ENCODE results near the gene SKA3. TPM values are rescaled to one million over a fixed set of nuclear protein-coding genes. Genes with fewer than 3 reads are reported as not detected.
A peak's percentile ranks its signal among the peaks of the same experiment; 100 is the strongest.

SKA3 gene
- total RNA-seq, 1 experiment from 2014 or later: 61.8 TPM

DNA sequence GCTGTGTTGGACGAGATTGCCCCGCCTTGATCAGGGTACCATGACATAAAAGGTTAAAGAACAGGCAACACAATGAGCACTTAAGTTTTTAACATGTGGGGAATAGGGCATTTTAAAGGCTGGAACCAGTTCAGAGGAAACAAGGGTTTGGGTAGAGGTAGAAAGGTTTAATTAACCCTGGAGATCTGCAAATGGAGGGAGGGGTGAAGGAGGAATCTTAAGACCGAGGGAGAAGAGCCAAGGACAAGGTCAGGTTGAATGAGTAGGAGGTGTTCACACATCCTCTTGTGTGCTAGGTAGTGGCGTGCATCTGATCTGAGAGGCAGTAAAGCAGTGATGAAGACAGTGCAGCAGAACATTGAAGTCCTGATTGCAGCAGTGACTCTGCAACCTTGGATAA lies 28.5 kb downstream of the SKA3 start:
- H3K27me3 Mint-ChIP-seq (ENCODE audit: low read depth): no peaks in the 10 kb centered on the region
- Histone ChIP-seq H2BK15ac (ENCODE audit: low read depth, low read length) (no peak overlapping the region), H3K79me2 (ENCODE audit: insufficient read depth, low read length) (peaks cover 3% of the 10 kb centered on the region; the same call in 1 of the 2 replicates), H3K4me1 (ENCODE audit: insufficient read depth, low read length) (peaks cover 3% of the 10 kb centered on the region; the same call in 1 of the 2 replicates), H3K23me2 (ENCODE audit: insufficient read length, low read depth, low read length, poor library complexity, severe bottlenecking) (no peaks in the 10 kb centered on the region), H3K14ac (ENCODE audit: insufficient read depth, low read length) (no peak overlapping the region), H2AK5ac (ENCODE audit: insufficient read length, low read length) (no peak overlapping the region), H3T11ph (ENCODE audit: low read length) (no peak overlapping the region), H3K9ac (ENCODE audit: extremely low read depth, insufficient read length, low read length) (no peak overlapping the region), H2BK20ac (ENCODE audit: low read depth, low read length, poor library complexity, severe bottlenecking) (no peak overlapping the region), H3K27ac (ENCODE audit: insufficient read length, low read depth, low read length) (peak overlapping the region; percentile 47), H3K27me3 (ENCODE audit: insufficient read depth, low read length) (no peaks in the 10 kb centered on the region), H3K4me2 (ENCODE audit: insufficient read depth, insufficient read length, low read length) (no peak overlapping the region), H3K56ac (ENCODE audit: insufficient read length, low read depth, low read length) (no peak overlapping the region), H3K79me1 (ENCODE audit: insufficient read depth, low read depth, low read length, poor library complexity, severe bottlenecking) (no peaks in the 10 kb centered on the region), H3K9me3 (ENCODE audit: control insufficient read depth, low read depth, low read length) (no peaks in the 10 kb centered on the region), H4K8ac (replicated peaks; ENCODE audit: insufficient read length, low read depth, low read length) (peak overlapping the region; percentile 25), H4K91ac (ENCODE audit: insufficient read length, low read depth, low read length) (no peak overlapping the region), H2BK5ac (ENCODE audit: insufficient read length, low read length) (no peak overlapping the region), H2AFZ (ENCODE audit: low read length) (no peak overlapping the region), H2BK120ac (ENCODE audit: low read depth, low read length, poor library complexity, severe bottlenecking) (no peak overlapping the region), H3K23ac (ENCODE audit: insufficient read length, low read depth, low read length) (no peak overlapping the region), H3K18ac (ENCODE audit: insufficient read length, low read depth, low read length) (no peak overlapping the region), H4K5ac (ENCODE audit: insufficient read length, low read depth, low read length) (no peak overlapping the region), H2BK12ac (ENCODE audit: insufficient read length, low read depth, low read length) (no peak overlapping the region), H4K20me1 (ENCODE audit: control insufficient read depth, insufficient read depth, insufficient read length) (no peaks in the 10 kb centered on the region), H3K4ac (ENCODE audit: low read depth, low read length) (no peak overlapping the region)
- no peak for DNase-seq
- peaks cover 35 to 37% of the 10 kb centered on the region in 2 experiments for H3K4me1 Mint-ChIP-seq
- WGBS (ENCODE audit: extremely low coverage, insufficient read length, low lambda C conversion rate): no CpG with 5 or more reads among the region's 4 CpGs
- TF ChIP-seq CTCF (conservative IDR thresholded peaks at IDR 0.05): no peak
- H3K27ac Mint-ChIP-seq: peak overlapping the region in 2 of 3 experiments; percentile 4 to 93; a peak in 4 of 7 replicates
- H3K9me3 Mint-ChIP-seq: no peaks in the 10 kb centered on the region
- no peak overlapping the region for H3K4me3 Mint-ChIP-seq
- peaks cover 11 to 48% (median 36%) of the 10 kb centered on the region in 3 experiments for H3K36me3 Mint-ChIP-seq (ENCODE audit: insufficient read depth in 1 of 3, low read depth in 3 of 3)
